ENCODE results near the gene NTSR1. TPM values are rescaled to one million over a fixed set of nuclear protein-coding genes. Genes with fewer than 3 reads are reported as not detected.

The NTSR1 gene
- total and polyA plus RNA-seq, 11 donors: 0.01 to 0.32 (median 0.07) TPM; not detected in 7

- no peak for ATAC-seq
- intact Hi-C loops (cut with DNase I): loop anchor here in 1 of 10 donors (10.0 kb wide), 1 partner anchor 281 kb away; no protein-coding TSS in a partner anchor
- no peak overlapping the region for H3K27ac ChIP-seq
- peaks cover 0 to 19% (median 7%) of the 10 kb centered on the region in 12 donors for H3K4me1 ChIP-seq
- 57 to 64% (median 60%) methylated on average over 10 to 11 of the region's 11 CpGs for WGBS, 4 donors
- no peak for DNase-seq
- no peak overlapping the region for H3K4me3 ChIP-seq
- no peaks in the 10 kb centered on the region for H3K36me3 ChIP-seq
- H3K9me3 ChIP-seq: no peaks in the 10 kb centered on the region
- H3K27me3 ChIP-seq: no peaks in the 10 kb centered on the region
- TF ChIP-seq POLR2A (IDR thresholded peaks at IDR 0.05) (no peak), CTCF (IDR thresholded peaks at IDR 0.05) (no peak)
Observed at GRCh38 chr20:62785393-62785792, 76.8 kb downstream of the NTSR1 start.

- Histone ChIP-seq H3K4me1 (peaks cover 0 to 20% (median 8%) of the 10 kb centered on the region in 12 donors), H3K27ac (no peak overlapping the region), H3K27me3 (no peaks in the 10 kb centered on the region), H3K4me3 (no peak overlapping the region), H3K9me3 (no peaks in the 10 kb centered on the region), H3K36me3 (no peaks in the 10 kb centered on the region)
- DNase-seq: no peak
- ATAC-seq: no peak
- WGBS, 4 donors: 77 to 89% (median 78%) methylated on average over 13 of the region's 13 CpGs
- TF ChIP-seq CTCF (IDR thresholded peaks at IDR 0.05) (no peak), POLR2A (IDR thresholded peaks at IDR 0.05) (no peak)
- intact Hi-C loops (cut with DNase I): loop anchor here in 1 of 10 donors (10.0 kb wide), 1 partner anchor 281 kb away; no protein-coding TSS in a partner anchor
Observed at GRCh38 chr20:62786157-62786556, 77.5 kb downstream of the NTSR1 start.

- intact Hi-C loops (cut with DNase I): loop anchor here in 1 of 10 donors (10.0 kb wide), 1 partner anchor 283 kb away; no protein-coding TSS in a partner anchor
- no peak for ATAC-seq
- peaks cover 0 to 22% (median 10%) of the 10 kb centered on the region in 12 donors for H3K4me1 ChIP-seq
- H3K9me3 ChIP-seq: no peaks in the 10 kb centered on the region
- TF ChIP-seq CTCF (IDR thresholded peaks at IDR 0.05) (no peak), POLR2A (IDR thresholded peaks at IDR 0.05) (no peak)
- H3K27me3 ChIP-seq: no peaks in the 10 kb centered on the region
- no peak overlapping the region for H3K27ac ChIP-seq
- WGBS, 4 donors: 78 to 88% (median 86%) methylated on average over 7 of the region's 7 CpGs
- no peak overlapping the region for H3K4me3 ChIP-seq
- H3K36me3 ChIP-seq: no peaks in the 10 kb centered on the region
- DNase-seq: no peak
Observed at GRCh38 chr20:62787321-62787720, 78.7 kb downstream of the NTSR1 start.

DNA sequence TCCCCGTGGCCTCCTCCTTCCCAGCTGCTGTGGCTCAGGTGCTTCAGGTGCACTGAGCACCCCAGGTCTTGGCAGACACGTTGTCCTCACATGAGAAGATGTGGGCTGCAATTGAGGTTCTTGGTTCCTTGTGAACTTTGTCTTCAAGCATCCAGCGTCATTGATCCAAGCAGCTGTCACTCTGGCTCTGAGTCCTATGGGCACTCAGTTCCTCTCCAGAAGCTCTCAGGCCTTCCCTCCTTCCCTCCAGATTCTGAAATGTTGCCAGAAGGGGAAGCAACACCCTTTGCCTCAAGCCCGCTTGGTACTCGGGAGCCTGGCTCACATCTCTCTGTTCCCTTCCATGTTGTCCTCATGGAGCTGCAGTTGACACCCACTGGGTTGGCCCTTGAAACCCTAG lies 79.2 kb downstream of the NTSR1 start:
- Histone ChIP-seq H3K9me3 (no peaks in the 10 kb centered on the region), H3K27me3 (no peaks in the 10 kb centered on the region), H3K4me1 (peaks cover 0 to 16% (median 9%) of the 10 kb centered on the region in 12 donors), H3K36me3 (no peaks in the 10 kb centered on the region), H3K27ac (no peak overlapping the region), H3K4me3 (no peak overlapping the region)
- intact Hi-C loops (cut with DNase I): loop anchor here in 1 of 10 donors (10.0 kb wide), 1 partner anchor 283 kb away; no protein-coding TSS in a partner anchor
- DNase-seq: no peak
- TF ChIP-seq POLR2A (IDR thresholded peaks at IDR 0.05): no peak
- no peak for TF ChIP-seq CTCF (IDR thresholded peaks at IDR 0.05)
- no peak for ATAC-seq
- WGBS, 4 donors: 86 to 89% (median 87%) methylated on average over 5 of the region's 5 CpGs

Measured in heart left ventricle (tissue), 16 donors.